GM19452 (cell line): ENCODE measurements around the gene PHLDB3.
A peak's percentile ranks its signal among the peaks of the same experiment; 100 is the strongest.

ENCODE experiments used
- ATAC-seq: cut with Tn5 transposase; IDR thresholded peaks from one replicate; pipeline ENCODE4 v1.9.1; 2021; ENCODE audit not compliant: unreplicated experiment

Gene PHLDB3

GRCh38 chr19:43471091-43471490, 33.5 kb downstream of the PHLDB3 start:
- no peak for ATAC-seq

- no peak for ATAC-seq
Observed at GRCh38 chr19:43470288-43470687, 34.3 kb downstream of the PHLDB3 start.

GRCh38 chr19:43469160-43469480, 35.4 kb downstream of the PHLDB3 start:
- ATAC-seq = no peak

GRCh38 chr19:43468354-43469159, 36.0 kb downstream of the PHLDB3 start:
- ATAC-seq = no peak

GRCh38 chr19:43467730-43468129, 36.8 kb downstream of the PHLDB3 start:
- no peak for ATAC-seq

GRCh38 chr19:43467276-43467675, 37.3 kb downstream of the PHLDB3 start:
- no peak for ATAC-seq

- no peak for ATAC-seq
Observed at GRCh38 chr19:43466793-43467192, 37.8 kb downstream of the PHLDB3 start.

GRCh38 chr19:43465468-43466120, 39.0 kb downstream of the PHLDB3 start, which contains the start of gene LYPD3:
Gene LYPD3, minus strand, starts transcription at chr19:43465608. Its CDS starts 37 bp downstream, at chr19:43465571.
- no peak for ATAC-seq

GRCh38 chr19:43464134-43464775, 40.3 kb downstream of the PHLDB3 start:
- peak; percentile 34 for ATAC-seq

GRCh38 chr19:43463381-43464133, 41.0 kb downstream of the PHLDB3 start:
- peak; percentile 87 for ATAC-seq

GRCh38 chr19:43462785-43463380, 41.7 kb downstream of the PHLDB3 start:
- ATAC-seq = no peak

GRCh38 chr19:43462383-43462782, 42.2 kb downstream of the PHLDB3 start:
- ATAC-seq = no peak

GRCh38 chr19:43461303-43461702, 43.2 kb downstream of the PHLDB3 start:
- no peak for ATAC-seq

- ATAC-seq = no peak
Observed at GRCh38 chr19:43460362-43461016, 44.1 kb downstream of the PHLDB3 start.

- ATAC-seq = no peak
Observed at GRCh38 chr19:43457809-43458208, 46.7 kb downstream of the PHLDB3 start.

- ATAC-seq = no peak
Observed at GRCh38 chr19:43455321-43456113, 49.0 kb downstream of the PHLDB3 start.

GRCh38 chr19:43454031-43454430, 50.5 kb downstream of the PHLDB3 start:
- ATAC-seq = no peak

- no peak for ATAC-seq
Observed at GRCh38 chr19:43452582-43452981, 52.0 kb downstream of the PHLDB3 start.

GRCh38 chr19:43450545-43450997, 54.0 kb downstream of the PHLDB3 start:
- no peak for ATAC-seq
